COLO829 (cell line): ENCODE data around the gene NCKAP5L.
"Not testable (repeated sequence)": the region's sequence is repeated elsewhere in the genome, so short reads cannot be mapped to it uniquely, and the experiment has no call there.

Experiments used
- DNase-seq: peaks from one replicate; pipeline ENCODE4 v3.0.0; 2012; ENCODE audit warnings: low spot score

NCKAP5L gene

GRCh38 chr12:49828133-49829091 lies at the start of gene NCKAP5L:
NCKAP5L (minus strand) TSS chr12:49828413; CDS start chr12:49804044, 24,369 bp downstream.
- DNase-seq = peak; percentile 97

GRCh38 chr12:49877066-49877465 lies 48.9 kb upstream of the NCKAP5L start:
- DNase-seq = no peak

GRCh38 chr12:49876070-49876469 lies 47.9 kb upstream of the NCKAP5L start:
- DNase-seq = no peak

GRCh38 chr12:49875115-49875720 lies 47.0 kb upstream of the NCKAP5L start:
- no peak for DNase-seq

GRCh38 chr12:49874142-49874897 lies 46.1 kb upstream of the NCKAP5L start:
- no peak for DNase-seq

GRCh38 chr12:49873361-49873934 lies 45.2 kb upstream of the NCKAP5L start:
- DNase-seq = no peak

- DNase-seq = no peak
Observed at GRCh38 chr12:49872781-49873181, 44.6 kb upstream of the NCKAP5L start.

GRCh38 chr12:49872381-49872780 lies 44.2 kb upstream of the NCKAP5L start:
- DNase-seq = no peak

- not testable (repeated sequence) for DNase-seq
Observed at GRCh38 chr12:49871811-49872251, 43.6 kb upstream of the NCKAP5L start.

- DNase-seq = no peak
Observed at GRCh38 chr12:49871263-49871561, 43.0 kb upstream of the NCKAP5L start.

- no peak for DNase-seq
Observed at GRCh38 chr12:49870501-49871262, 42.5 kb upstream of the NCKAP5L start.

GRCh38 chr12:49869816-49870500 lies 41.7 kb upstream of the NCKAP5L start:
- no peak for DNase-seq

- no peak for DNase-seq
Observed at GRCh38 chr12:49868952-49869815, 41.0 kb upstream of the NCKAP5L start.

GRCh38 chr12:49868449-49868848 lies 40.2 kb upstream of the NCKAP5L start:
- DNase-seq = no peak

GRCh38 chr12:49867570-49868341 lies 39.5 kb upstream of the NCKAP5L start:
- no peak for DNase-seq

- peak; percentile 79 for DNase-seq
Observed at GRCh38 chr12:49866859-49867569, 38.8 kb upstream of the NCKAP5L start.

- no peak for DNase-seq
Observed at GRCh38 chr12:49865782-49866135, 37.5 kb upstream of the NCKAP5L start.

- no peak for DNase-seq
Observed at GRCh38 chr12:49865109-49865781, 37.0 kb upstream of the NCKAP5L start.
